Effector memory CD4-positive, alpha-beta T cell (primary cell): Measurements from ENCODE around the gene C1QTNF5.
A peak's percentile ranks its signal among the peaks of the same experiment; 100 is the strongest.

Experiments
- DNase-seq, 3 donors: peaks; one replicate each; pipeline ENCODE4 v3.0.0-alpha.2; 2020
- H3K27ac ChIP-seq: 2 replicates; pipeline ENCODE4 v1.7.0; 2013; ENCODE audit warnings: mild to moderate bottlenecking, low read length, moderate library complexity; ENCODE audit not compliant: insufficient read depth, poor library complexity, severe bottlenecking
- H3K27me3 ChIP-seq: replicated peaks from 2 replicates; pipeline ENCODE4 v1.7.0; 2013; ENCODE audit warnings: mild to moderate bottlenecking, low read length; ENCODE audit not compliant: insufficient read depth, control insufficient read depth, poor library complexity, severe bottlenecking
- H3K36me3 ChIP-seq: 2 replicates; pipeline ENCODE4 v1.7.0; 2013; ENCODE audit warnings: mild to moderate bottlenecking, low read length, moderate library complexity; ENCODE audit not compliant: control insufficient read depth, insufficient read depth
- H3K4me1 ChIP-seq: 2 replicates; pipeline ENCODE4 v1.7.0; 2013; ENCODE audit warnings: low read length, mild to moderate bottlenecking; ENCODE audit not compliant: control insufficient read depth, insufficient read depth, poor library complexity, severe bottlenecking
- H3K4me3 ChIP-seq: 2 replicates; pipeline ENCODE4 v1.7.0; 2013; ENCODE audit warnings: low read length, low read depth, mild to moderate bottlenecking; ENCODE audit not compliant: insufficient read depth, poor library complexity, severe bottlenecking
- H3K9me3 ChIP-seq: 2 replicates; pipeline ENCODE4 v1.7.0; 2013; ENCODE audit warnings: mild to moderate bottlenecking, low read length, moderate library complexity; ENCODE audit not compliant: control insufficient read depth

The C1QTNF5 gene

DNA sequence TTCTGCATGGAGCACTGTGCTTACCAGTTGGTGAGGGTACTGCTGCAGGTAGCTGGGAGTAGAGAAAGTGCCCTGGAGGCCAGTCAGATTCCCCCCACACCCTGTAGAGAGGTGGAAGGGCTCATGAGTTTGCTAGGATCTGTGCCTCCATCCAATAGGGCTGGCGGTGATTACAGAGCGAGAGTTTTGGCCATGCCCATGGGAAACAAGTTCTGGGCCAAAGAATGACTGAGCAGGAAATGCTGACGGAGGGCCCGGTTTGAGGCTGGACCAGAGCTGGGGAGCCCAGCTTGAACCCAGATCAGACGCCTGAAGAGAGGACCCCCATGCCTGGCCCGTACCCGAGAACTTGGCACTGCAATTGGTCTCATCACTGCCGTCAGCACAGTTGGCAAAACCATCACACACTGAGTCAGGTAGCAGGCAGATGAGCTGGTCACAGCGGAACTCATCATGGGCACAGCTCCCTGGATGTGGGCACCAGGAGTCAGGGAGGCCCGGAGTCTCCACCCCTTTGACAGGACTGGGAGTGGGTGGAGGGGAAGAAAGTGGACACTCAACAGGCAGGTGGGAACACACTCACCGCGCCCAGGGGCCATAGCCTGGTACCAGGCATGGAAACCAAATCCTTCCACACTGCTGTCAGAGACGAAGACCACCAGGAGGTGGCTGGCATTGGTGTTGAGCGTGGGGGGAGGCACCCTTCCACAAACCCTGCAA lies 3.8 kb upstream of the C1QTNF5 start:
- peaks cover 26% of the 10 kb centered on the region for H3K27me3 ChIP-seq
- H3K4me1 ChIP-seq, result peaks cover 13% of the 10 kb centered on the region

DNA sequence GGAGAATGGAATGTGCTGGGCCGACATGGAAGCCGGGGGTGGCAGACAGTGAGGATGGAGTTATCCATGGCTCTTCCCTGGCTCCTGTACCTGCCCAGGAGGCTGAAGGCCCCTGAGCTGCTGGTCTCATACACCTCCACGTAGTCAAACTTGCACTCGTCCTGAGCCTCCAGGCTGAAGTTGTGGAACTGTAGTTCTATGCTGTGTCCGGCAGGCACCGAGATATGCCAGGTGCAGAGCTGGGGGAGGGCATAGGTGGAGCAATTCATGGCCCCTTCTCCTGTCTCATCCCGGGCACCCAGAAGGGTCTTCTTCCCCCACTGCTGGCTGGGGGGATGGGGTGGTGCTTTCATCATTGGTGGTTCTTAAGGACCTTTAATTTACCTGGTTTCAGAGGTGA lies 3.0 kb upstream of the C1QTNF5 start:
- peaks cover 14% of the 10 kb centered on the region for H3K4me1 ChIP-seq
- no peak for DNase-seq
- no peak overlapping the region for H3K27ac ChIP-seq
- H3K36me3 ChIP-seq, result no peaks in the 10 kb centered on the region
- H3K27me3 ChIP-seq, result peaks cover 33% of the 10 kb centered on the region
- H3K4me3 ChIP-seq, result no peak overlapping the region
- no peaks in the 10 kb centered on the region for H3K9me3 ChIP-seq

More for the DNA sequence above, 3.8 kb upstream of the C1QTNF5 start:
- DNase-seq, result no peak
- Histone ChIP-seq H3K4me3 (no peak overlapping the region), H3K9me3 (no peaks in the 10 kb centered on the region), H3K27ac (no peak overlapping the region), H3K36me3 (no peaks in the 10 kb centered on the region)

DNA sequence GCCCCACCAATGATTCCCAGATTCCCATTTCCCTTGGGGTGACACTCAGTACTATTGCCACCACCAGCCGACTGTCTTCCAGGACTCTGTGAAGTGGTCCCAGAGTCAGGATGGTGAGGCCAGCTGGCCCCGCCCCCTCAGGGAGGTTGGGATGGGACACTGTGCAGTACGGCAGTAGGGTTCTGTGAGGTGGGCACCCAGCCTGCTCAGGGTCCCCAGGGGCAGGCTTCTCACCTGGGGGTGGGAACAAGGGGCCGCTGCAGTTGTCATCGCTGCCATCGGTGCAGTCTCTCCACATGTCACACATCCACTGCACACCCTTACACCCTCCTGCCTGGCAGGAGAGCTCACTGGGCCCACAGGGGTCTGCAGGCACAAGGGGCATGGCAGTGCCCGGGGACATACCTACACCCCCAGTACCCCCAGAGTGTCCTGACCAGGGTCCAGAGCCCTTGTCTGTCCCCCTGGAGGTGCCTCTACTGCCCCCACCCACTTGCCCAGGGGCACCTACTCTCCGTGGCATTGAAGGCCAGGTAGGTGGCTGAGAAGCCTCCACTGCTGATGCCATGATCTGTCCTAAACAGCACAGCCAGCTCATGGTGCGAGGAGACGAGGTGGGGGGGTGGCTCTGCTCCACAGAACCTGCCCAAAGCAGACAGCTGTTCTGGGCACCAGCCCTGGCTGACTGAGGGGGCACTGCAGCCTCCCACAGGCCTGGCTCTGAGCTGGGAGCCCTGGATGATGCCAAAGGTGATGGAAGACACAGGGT lies 1.9 kb upstream of the C1QTNF5 start:
- no peaks in the 10 kb centered on the region for H3K36me3 ChIP-seq
- H3K4me1 ChIP-seq, result peaks cover 14% of the 10 kb centered on the region
- DNase-seq, result no peak
- H3K27me3 ChIP-seq, result peaks cover 34% of the 10 kb centered on the region
- H3K4me3 ChIP-seq, result no peak overlapping the region
- no peaks in the 10 kb centered on the region for H3K9me3 ChIP-seq
- H3K27ac ChIP-seq, result no peak overlapping the region

DNA sequence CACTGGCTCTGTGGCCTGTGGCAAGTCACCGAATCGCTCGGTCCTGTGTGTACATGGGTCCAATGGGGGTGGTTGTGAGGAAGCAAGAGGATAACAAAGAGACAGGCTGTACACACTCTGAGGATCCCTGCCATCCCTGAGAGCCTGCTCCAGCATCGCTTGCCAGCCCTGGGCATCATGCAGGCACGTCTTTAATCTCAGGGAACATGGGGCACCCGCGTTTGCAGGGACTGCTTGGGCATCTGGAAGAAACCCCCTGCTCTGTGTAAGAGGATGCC lies 1.3 kb upstream of the C1QTNF5 start:
- H3K4me3 ChIP-seq, result no peak overlapping the region
- peaks cover 34% of the 10 kb centered on the region for H3K27me3 ChIP-seq
- no peaks in the 10 kb centered on the region for H3K9me3 ChIP-seq
- no peaks in the 10 kb centered on the region for H3K36me3 ChIP-seq
- peaks cover 14% of the 10 kb centered on the region for H3K4me1 ChIP-seq
- H3K27ac ChIP-seq, result no peak overlapping the region
- DNase-seq, result no peak

DNA sequence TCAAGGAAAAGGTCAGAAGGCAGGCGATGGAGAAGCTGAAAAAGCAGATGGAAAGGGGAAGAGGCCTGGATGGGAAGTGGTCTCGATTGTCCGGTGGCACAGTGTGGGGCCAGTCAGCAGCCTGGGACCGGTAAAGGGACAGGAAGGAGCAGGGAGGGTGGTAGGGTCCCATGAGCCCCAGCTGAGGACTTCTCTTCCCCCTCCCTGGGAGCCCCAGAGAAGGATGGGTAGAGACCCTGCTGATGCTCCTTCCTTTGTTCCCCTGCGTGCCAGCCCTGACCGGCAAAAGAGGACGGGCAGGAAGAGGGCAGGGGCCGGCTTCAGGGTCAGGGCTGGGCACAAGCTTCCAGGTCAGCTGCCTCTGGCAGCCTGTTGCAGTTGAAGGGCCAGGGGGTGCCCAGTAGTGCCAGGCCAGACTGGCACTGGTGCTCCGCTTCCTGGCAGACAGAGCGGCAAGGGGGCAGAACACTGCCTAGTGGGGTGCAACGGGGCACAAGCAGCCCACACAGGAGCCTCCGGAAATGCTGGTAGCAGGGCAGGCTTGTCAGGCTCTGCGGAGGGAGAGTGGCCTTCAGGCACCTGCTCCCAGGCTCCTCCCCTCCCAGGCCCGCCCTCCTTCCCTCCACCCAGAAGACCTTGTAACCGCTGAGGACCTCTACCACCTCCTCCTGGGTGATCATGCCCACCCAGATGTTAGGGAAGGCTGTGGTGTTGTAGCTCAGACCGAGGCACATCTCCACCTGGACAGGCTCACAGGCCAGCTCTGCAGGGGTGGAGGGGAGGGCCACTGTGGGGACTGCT lies 739 bp upstream of the C1QTNF5 start:
- Histone ChIP-seq H3K36me3 (no peaks in the 10 kb centered on the region), H3K9me3 (no peaks in the 10 kb centered on the region), H3K4me1 (peaks cover 14% of the 10 kb centered on the region), H3K27me3 (peaks cover 34% of the 10 kb centered on the region), H3K27ac (no peak overlapping the region), H3K4me3 (no peak overlapping the region)
- DNase-seq, result no peak

DNA sequence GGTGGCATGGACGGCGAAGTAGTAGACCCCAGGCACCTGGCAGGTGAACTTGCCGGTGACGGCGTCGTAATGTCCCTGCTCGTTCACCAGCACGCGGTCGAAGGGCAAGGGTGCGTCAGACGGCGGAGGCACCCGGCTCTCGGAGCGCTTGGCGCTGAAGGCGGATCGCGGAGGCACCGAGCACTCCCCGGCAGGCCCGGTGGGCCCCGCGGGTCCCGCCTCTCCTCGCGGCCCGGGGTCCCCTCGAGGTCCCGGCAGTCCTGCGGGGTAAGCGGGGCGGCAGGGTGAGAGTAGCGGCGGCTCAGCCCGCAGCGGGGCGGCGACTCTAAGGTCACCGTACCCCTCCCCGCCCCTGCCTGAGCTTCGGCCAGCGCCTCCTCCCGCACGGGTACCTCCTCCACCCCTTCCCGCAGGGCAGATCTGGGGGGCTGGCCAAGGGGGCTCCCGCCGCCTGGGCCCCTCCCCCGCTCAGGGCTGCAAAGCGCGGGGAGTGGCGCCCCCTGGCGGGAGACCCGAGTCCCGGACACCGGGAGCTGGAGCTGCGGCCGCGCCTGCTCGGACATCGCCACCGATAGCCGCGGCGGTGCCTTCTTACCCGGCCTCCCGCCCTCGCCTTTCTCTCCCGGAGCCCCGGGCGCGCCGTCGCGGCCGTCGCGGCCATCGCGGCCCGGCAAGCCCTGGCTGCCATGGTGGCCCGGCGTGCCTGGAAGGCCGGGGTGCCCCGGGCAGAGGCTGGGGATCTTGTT lies 921 bp downstream of the C1QTNF5 start:
- no peak for DNase-seq
- no peaks in the 10 kb centered on the region for H3K36me3 ChIP-seq
- peak overlapping the region; percentile 24 for H3K4me3 ChIP-seq
- peaks cover 34% of the 10 kb centered on the region for H3K27me3 ChIP-seq
- peaks cover 18% of the 10 kb centered on the region for H3K4me1 ChIP-seq
- H3K27ac ChIP-seq, result no peak overlapping the region
- no peaks in the 10 kb centered on the region for H3K9me3 ChIP-seq

DNA sequence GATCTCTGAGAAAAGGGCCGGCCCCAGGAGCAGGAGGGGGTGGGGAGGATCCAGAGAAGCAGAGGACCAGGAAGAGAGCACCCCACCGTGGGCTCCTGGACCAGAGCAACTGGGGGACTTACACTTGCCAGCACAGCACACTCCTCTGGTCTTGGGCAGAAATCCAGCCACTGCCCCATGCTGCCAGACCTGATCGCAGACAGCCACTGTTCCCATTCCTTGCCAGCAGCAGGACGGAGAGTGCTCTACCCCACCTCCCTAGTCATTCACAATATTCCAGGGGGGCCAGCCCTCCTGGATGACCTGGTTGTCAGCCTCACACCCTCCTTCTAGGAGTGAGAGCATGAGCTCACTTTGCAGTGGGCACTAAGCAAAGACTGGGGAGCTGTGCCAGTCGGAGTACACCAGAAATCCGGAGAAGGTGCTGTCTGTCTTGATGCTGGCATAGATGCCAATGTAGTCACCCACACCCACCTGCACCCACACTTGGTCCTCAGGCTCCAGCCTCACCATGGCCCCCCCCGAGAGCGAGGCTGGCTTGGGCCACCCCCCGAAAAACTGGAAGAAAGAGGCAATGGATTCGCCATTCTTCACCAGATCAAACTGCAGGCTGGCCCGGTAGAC lies 1.6 kb downstream of the C1QTNF5 start:
- Histone ChIP-seq H3K4me1 (peaks cover 22% of the 10 kb centered on the region), H3K27ac (no peak overlapping the region), H3K27me3 (peaks cover 34% of the 10 kb centered on the region), H3K9me3 (no peaks in the 10 kb centered on the region), H3K36me3 (no peaks in the 10 kb centered on the region), H3K4me3 (no peak overlapping the region)
- no peak for DNase-seq

DNA sequence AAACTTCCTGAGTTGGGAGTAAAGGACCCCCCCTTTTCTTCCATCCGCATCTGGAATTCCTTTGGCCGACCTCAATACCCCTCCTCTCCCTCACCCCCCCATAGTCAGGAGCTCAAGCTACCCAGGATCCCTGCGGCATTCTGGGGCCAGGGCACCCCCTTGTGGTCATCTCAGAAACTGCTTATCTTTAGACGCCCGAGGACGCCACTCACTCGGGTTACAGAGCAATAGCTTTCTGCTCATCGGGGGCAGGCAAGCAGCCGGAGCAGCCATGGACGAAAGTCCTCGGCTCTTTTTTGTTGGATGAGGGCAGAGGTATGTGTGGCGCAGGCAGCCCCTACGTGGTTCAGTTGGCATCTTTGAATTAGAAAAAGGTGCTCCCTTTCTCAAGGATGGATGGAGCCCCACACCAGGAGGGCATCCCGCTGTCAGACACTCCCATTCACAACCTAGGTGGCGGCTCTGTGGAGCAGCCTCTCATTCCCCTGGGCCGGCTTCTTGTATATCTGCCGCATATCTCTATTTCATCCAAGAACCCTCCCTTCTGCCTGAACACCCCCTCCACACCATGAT lies 2.3 kb downstream of the C1QTNF5 start:
- peak in 2 of 3 donors; percentile 41 to 52 for DNase-seq
- peaks cover 34% of the 10 kb centered on the region for H3K27me3 ChIP-seq
- H3K4me1 ChIP-seq, result peaks cover 24% of the 10 kb centered on the region
- no peaks in the 10 kb centered on the region for H3K9me3 ChIP-seq
- H3K27ac ChIP-seq, result no peak overlapping the region
- H3K36me3 ChIP-seq, result no peaks in the 10 kb centered on the region
- H3K4me3 ChIP-seq, result no peak overlapping the region

DNA sequence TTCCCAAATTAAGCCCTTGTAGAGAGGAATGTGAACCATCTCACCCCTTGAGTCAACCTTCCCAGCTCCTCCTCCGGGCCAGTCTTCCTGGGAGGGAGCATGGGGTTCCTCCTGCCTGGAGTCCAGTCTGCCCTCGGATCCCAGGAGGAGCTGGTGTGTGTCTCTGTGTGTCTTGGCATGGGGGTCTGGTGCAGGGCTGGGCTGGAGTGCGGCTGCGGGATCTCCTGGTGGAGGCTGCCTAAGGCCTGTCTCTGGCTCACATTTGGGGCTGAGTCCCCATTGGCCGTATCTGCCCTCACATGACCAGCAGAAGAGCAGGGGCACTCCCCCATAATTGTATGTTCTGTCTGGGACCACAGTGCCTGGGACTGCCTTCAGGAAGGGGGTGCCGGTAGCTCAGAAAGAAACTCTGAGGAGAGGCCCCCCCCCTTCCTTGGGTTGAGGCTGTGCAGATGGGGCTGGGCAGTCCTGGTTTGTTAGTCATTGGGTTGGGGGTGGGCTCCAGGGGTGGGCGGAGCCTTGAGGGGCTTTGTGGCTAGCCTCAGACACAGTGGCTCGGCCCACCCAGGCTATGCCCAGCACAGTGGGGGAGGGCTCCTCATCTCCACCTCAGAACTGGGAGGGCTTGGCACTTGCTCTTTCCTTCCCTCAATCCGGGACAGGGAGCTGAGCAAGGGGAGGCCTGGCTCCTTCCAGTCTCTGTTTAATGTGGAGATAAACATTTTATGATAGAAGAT lies 2.9 kb downstream of the C1QTNF5 start:
- no peaks in the 10 kb centered on the region for H3K9me3 ChIP-seq
- no peak overlapping the region for H3K27ac ChIP-seq
- H3K36me3 ChIP-seq, result no peaks in the 10 kb centered on the region
- DNase-seq, result no peak
- peaks cover 24% of the 10 kb centered on the region for H3K4me1 ChIP-seq
- no peak overlapping the region for H3K4me3 ChIP-seq
- H3K27me3 ChIP-seq, result peaks cover 34% of the 10 kb centered on the region
